ENCODE measurements around the gene MAPKAP1.

The MAPKAP1 gene

GRCh38 chr9:125507226-125507625 lies 199.8 kb downstream of the MAPKAP1 start:
- no peak for DNase-seq

- no peak for DNase-seq
Observed at GRCh38 chr9:125505988-125506438, 201.0 kb downstream of the MAPKAP1 start.

DNA sequence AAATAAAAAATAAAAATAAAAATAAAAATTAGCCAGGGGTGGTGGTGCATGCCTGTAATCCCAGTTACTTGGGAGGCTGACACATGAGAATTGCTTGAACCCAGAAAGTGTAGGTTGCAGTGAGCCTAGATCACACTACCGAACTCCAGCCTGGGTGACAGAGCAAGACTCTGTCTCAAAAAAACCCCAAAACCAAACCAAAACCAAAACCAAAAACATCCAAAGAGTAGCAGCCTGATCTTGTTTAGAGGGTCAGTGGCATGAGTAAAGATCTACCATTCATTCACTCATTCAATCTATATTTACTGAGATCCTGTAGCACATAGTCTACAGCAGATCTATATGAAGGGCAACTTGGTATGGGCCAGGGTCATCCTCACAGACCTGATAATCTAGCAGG lies 202.4 kb downstream of the MAPKAP1 start:
- no peak for DNase-seq

DNA sequence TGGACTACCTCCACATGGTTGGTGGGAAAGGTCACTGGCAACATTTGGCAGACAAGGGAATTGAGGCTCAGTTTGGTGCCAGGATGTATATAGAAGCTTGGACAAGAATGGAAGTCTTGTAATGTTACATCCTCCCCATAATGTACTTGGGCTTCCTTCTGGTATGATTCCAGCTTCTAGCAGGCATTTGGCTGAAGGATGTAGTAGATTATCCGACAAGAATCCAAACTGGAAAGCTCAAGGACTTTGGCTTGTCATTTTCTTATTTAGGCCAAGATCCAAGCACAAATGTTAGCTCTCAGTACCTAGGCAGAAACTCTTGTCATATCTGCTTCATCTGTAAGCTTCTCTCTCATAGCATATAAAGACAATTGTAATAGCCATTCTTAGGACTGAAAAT lies 209.1 kb downstream of the MAPKAP1 start:
- no peak for DNase-seq

- DNase-seq: no peak
Observed at GRCh38 chr9:125497478-125497877, 209.5 kb downstream of the MAPKAP1 start.

GRCh38 chr9:125496313-125496834 lies 210.6 kb downstream of the MAPKAP1 start:
- DNase-seq: no peak

DNA sequence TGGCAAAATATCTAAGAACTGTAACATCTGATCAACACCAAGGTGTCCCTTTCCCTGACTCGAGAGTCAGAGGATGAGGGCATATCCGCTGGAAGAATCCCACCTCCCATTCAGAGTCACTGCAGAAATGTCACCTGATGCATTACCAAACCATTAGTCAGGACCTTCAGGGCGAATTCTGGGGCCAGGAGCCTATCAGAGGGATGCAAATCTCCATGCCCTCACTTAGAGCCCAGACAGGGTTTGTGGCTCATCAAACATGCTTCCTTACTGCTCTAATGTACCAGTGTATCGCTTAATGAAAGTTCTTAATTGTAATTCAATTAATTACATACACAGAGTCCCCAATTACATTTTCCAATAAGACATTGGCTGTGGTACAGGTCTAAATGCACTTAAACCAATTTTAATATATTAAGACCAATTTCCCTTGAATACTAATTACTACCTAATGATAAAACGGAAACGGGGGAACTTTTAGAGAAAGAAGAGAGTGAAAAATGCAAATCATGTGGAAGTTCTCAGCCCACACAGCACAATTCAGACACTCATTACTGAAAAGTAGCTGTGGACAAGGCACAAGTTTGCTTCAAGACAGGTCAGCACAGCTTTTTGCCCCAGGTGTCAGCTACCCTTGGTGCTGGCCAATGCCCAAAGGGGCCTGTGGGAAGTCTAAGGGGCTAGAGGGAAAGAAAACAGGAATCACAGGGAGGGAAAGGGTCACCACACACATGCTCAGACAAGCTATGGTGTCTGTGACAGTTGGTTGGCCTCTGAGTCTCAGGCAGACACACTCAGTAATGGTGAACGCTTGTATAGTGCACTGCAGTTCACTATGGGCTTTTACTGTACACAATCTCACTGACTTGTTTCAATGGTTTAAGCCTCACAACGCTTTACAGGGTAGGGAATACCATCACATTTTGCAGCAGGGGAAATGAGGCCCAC lies 211.6 kb downstream of the MAPKAP1 start:
- DNase-seq: no peak

DNA sequence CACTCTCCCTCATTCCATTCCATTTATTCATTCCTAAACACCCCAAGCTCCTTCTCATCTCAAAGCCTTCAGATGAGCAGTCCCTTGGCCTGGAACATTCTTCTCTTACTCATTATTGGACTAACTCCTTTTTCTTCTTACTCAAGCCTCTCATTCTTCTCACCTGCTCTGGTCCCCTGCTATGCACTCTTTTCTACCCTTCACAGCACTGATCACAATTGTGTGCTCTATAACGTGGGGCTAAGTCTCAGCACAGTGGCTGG lies 212.4 kb downstream of the MAPKAP1 start:
- DNase-seq: no peak

DNA sequence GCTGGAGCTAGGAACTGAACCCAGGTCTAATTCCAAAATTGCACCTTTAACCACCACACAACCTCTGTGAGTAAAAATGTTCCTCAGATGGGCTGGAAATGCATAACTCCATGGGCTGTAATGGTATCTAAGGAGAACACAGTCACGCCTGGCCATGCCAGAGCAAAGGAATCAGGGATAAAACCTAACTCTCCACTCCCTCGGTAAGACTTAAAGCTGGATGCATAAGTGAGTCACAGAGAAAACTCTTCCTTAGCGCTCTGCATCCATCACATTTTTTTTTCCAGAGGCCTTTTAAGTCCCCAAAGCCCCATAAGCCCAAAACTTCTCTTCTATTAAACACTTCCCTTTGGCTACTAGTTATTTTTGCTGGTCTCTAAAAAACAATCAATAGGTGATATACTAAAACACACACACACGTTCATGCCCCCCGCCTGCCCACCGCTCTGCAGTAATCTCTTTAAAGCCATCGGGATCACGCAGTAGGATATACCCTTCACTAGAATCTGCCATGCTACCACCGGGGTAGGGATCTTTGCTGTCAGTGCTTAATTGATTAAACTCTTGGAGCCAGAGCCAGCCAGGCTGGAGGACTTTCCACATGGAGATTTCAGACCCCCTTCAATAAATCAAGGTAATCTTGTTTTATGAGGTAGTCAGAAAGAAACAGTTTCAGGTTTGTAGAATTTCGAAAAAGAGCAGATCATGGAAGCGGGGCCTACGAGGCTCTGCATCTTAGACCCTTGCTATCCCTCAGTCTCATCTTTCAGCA lies 212.9 kb downstream of the MAPKAP1 start:
- DNase-seq: no peak

- DNase-seq: no peak
Observed at GRCh38 chr9:125493384-125493783, 213.6 kb downstream of the MAPKAP1 start.

DNA sequence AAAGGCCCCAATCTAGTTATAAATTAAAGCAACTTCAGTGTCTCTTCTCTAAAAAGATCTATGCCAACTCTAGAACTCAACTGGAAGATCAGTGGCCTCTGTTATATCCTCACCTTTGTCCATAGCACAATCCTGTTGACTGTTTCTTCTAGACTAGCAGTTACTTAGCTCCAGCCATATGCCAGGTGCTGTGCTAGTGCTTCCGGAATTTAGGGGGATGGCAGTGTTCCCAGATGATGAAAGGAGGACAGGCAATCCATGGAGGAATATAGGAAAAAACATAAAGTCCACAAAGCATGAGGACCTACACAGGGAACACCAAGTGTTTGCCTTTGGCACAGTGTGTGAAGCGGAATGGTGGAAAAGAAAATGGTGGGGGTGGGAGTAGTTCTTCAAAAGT lies 214.3 kb downstream of the MAPKAP1 start:
- DNase-seq: no peak

DNA sequence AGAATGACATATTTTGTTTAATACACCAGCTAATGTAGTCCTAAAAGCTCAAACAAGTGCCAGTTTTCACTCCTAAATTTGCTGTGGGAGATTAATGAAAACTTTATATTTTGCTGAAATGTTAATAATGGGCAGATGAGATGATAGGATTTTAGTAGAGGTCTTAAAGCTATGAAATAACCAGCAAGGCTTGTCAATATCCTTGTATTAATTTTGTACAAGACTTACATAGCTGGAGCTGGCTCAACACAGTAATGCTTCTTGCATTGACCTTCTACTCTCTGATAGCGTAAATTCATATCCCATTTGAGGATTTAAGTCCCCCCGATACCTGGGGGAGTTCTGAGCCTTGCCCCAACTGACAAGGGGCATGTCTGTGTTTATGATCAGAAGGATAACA lies 219.2 kb downstream of the MAPKAP1 start:
- no peak for DNase-seq

DNA sequence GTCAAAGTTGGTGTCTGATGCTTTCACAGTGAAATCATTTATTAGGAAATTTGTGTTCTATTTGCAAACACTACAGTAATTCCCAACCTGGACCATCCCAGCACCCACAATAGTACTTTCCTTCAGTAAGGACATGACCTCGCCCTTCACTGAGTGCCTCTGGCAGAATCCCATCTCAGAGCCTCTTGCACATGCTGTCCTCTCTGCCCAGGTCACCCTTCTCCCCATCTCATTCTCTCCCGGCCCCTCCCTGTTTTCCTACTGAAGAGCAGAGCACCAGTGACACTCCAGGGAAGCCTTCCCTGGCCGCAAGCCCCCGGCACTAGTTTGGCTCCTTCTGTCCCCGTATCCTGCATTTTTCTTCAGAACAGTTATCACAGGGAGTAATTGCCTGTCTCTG lies 220.4 kb downstream of the MAPKAP1 start:
- no peak for DNase-seq

DNA sequence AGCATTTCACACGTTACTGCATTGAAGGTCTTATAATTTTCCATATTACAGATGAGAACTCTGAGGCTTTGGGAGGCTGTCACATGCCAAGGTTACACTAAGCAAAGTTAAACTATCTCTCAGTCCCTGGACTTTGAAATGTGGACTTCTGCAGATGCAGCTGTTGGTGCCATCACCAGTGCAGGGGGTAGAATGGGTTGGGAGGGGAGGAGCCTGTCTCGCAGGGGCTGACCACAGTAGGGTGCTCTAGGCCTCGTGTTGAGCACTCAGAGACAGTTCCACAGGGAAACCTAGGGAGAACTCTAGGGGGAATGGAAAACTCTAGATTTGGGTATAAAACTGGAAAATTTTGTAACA lies 220.9 kb downstream of the MAPKAP1 start:
- no peak for DNase-seq

DNA sequence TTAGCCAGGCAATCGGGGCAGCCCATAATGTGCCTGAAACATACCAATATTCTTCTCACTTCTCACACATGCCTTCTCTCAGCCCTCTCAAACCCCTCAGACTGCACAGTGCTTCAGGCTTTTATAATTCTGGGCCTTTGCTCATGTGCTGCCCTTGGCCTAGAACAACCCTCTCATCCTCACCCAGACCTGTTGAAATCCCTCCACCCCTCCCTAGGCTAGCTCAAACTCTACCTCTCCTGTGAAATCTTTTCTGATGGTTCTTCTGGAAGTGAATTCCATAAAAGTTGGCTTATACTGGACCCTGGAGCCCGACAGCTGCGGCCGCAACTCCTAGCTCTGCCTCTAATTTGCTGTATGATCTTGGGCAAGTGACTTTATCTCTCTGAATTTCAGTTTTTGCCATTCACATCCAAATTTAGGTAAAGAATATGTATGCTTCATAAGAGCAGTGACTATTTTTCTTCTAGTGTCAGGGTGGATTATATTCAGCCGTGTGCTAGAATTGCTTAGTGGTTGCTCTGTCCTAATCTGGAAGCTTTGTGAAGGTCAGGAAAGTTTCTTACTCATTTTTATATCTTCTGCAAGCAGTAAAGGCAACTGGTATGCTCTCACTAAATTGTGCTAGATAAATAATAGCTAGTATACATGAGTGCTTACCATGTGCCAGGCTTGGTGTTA lies 221.4 kb downstream of the MAPKAP1 start:
- DNase-seq: no peak

- DNase-seq: no peak
Observed at GRCh38 chr9:125484350-125485282, 222.4 kb downstream of the MAPKAP1 start.

DNA sequence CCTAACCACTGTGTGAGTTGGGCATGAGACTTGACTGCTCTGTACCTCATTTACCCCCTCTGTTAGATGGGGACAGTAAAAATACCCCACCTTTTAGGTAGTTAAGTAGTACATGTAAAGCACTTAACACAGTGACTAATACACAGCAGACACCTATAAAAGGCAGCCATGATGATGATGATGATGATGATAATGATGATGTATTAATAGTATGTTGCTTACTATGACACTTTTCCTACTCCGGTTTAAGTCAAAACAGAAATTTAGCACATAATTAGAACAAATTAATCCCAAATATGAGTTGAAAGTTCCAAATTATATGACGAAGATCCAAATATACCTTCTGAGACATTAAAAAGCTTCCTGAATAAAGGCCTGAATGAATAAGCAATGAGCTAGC lies 223.3 kb downstream of the MAPKAP1 start:
- DNase-seq: no peak

DNA sequence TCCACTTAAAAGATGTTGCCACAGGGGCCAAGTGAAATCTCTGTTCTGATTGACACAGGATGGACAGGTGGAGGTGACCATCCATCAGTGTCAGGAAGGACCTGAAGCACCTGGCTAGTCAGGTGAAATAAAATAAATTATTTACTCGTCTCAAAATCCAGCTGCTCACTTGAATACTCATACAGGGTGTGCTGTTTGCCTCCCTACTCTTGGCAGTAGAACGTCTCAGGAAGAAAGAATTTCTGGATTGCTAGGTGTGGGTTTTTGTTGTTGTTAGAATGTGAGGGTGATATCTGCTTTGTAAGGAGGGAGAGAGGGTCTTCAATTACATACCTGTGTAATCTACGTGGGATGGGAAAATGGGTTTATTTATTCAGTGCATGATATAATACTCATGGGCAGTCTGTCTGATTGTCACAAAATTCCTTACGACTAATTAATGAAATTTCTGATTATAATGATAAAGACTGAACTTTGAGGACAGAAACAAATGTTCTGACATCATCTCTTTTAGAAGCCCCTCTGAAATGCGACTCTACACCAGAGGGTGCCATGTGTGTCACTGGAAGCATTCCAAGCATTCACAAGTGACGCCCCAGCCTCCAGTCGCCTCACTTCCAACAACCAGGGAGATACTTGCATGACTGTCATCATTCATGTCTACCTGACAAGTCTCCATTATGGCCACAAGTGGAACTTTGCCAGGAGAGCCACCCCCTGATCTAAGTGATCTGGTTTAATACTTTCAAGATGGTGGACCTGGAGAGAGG lies 227.0 kb downstream of the MAPKAP1 start:
- DNase-seq: no peak

GRCh38 chr9:125477089-125477544 lies 229.9 kb downstream of the MAPKAP1 start:
- no peak for DNase-seq

GRCh38 chr9:125476645-125477044 lies 230.4 kb downstream of the MAPKAP1 start:
- DNase-seq: no peak

DNA sequence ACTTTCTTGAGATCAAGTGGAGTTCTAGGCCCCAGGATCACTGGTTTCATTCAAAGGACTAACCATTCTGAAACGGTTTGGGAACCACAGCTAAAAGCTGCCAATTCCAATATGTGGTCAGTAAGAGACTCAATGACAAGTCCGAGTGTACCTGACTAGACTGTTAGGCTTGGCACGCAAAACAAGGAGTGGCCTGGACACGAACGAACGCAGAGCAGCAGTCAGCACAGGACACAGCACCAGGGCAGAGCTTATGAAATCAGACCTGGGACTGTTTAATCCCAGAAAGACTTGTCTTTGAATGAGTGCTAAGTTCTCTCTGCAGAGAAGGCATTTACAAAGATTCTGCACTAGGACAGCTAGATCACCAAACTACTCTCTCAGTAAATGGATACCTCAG lies 231.6 kb downstream of the MAPKAP1 start:
- no peak for DNase-seq

Measured in retina (tissue), 1 donor.